ENCODE results near the gene GABRG3. TPM values are rescaled to one million over a fixed set of nuclear protein-coding genes. Genes with fewer than 3 reads are reported as not detected.

Gene GABRG3
- total RNA-seq, 1 experiment from 2014 or later = not detected

GRCh38 chr15:27500206-27500605, 529.2 kb downstream of the GABRG3 start (continued):
- TF ChIP-seq ZNF274 (IDR thresholded peaks at IDR 0.05; ENCODE audit: low read depth, low read length) = no peak

DNA sequence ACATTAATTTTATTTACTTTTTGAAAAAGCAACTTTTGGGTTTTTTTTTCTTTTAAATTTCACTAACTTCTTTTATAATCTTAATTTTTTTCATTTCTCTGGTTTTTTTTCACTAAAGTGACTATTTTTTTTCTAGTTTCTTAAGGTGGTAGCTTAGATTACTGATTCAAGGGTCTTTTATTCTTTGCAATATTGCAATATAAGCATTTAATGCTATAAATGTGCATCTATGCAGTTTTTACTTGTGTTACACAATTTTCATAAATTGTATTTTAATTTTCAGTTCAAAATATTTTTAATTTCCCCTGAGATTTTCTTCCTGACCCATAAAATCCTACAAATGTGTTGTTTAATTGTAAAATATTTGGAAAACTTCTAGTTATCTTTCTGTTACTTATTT, 535.8 kb downstream of the GABRG3 start:
- ChIA-PET CTCF (no interaction called here), POLR2A (no interaction called here), RAD21 (ENCODE audit: low non-redundant PET in 1 of 2, low total read pairs in 2 of 2, uncharacterized antibody in 2 of 2, unreplicated experiment in 2 of 2) (no interaction called here)
- Histone ChIP-seq H3K9me3 (ENCODE audit: control insufficient read depth in 1 of 2, insufficient read depth in 1 of 2, low read depth in 1 of 2, low read length in 2 of 2) (peaks cover 25 to 45% of the 10 kb centered on the region in 2 experiments; a peak in 2 of 4 replicates), H4K20me1 (ENCODE audit: insufficient read depth) (no peaks in the 10 kb centered on the region), H2AFZ (ENCODE audit: low read depth, low read length, poor library complexity, severe bottlenecking) (no peak overlapping the region), H3K27me3 (ENCODE audit: insufficient read depth, low read length) (no peaks in the 10 kb centered on the region), H3K9ac (ENCODE audit: low read length) (no peak overlapping the region), H3K4me3 (replicated peaks in 1 of 2; ENCODE audit: low read depth in 1 of 2, low read length in 2 of 2) (no peak overlapping the region), H3K27ac (ENCODE audit: low read depth, low read length) (no peak overlapping the region), H3K36me3 (ENCODE audit: control insufficient read depth in 1 of 2, insufficient read depth in 2 of 2, low read length in 2 of 2) (no peaks in the 10 kb centered on the region), H3K9me2 (ENCODE audit: insufficient read depth) (no peaks in the 10 kb centered on the region), H3K79me2 (ENCODE audit: insufficient read depth, low read length) (no peaks in the 10 kb centered on the region), H3K4me2 (ENCODE audit: low read length) (no peak overlapping the region), H3K4me1 (ENCODE audit: control insufficient read depth in 1 of 2, insufficient read depth in 2 of 2, low read length in 2 of 2) (no peaks in the 10 kb centered on the region)
- DNase-seq (ENCODE audit: low read depth, low spot score) (no peak), ATAC-seq (no peak)
- BruUV-seq (replicated peaks) = no TSS peak
- intact Hi-C loops (cut with micrococcal nuclease) = no loop called here
- TF ChIP-seq SP1 (IDR thresholded peaks at IDR 0.05; ENCODE audit: low read depth) (no peak), CTCF (IDR thresholded peaks at IDR 0.05 in 2 of 3, conservative IDR thresholded peaks at IDR 0.05 in 1 of 3; ENCODE audit: borderline replicate concordance in 1 of 3, insufficient read depth in 1 of 3, low read depth in 2 of 3, low read length in 2 of 3) (no peak), SRF (IDR thresholded peaks at IDR 0.05; ENCODE audit: low read depth) (no peak), FOSL1 (IDR thresholded peaks at IDR 0.05; ENCODE audit: low read depth) (no peak), SIN3A (IDR thresholded peaks at IDR 0.05; ENCODE audit: low read depth) (no peak), CBX3 (IDR thresholded peaks at IDR 0.05; ENCODE audit: low read depth) (no peak), REST (IDR thresholded peaks at IDR 0.05; ENCODE audit: low read depth) (no peak), JUND (IDR thresholded peaks at IDR 0.05) (no peak), EZH2 (IDR thresholded peaks at IDR 0.05) (no peak), TCF7L2 (IDR thresholded peaks at IDR 0.05; ENCODE audit: borderline replicate concordance, extremely low read depth, insufficient read depth, insufficient read length) (no peak)

All from HCT116 (cell line).